Activated CD4-positive, CD25-positive, alpha-beta regulatory T cell treated with anti-CD3 and anti-CD28 coated beads, Interleukin-2, amount 50 U/mL, for 72 hours (primary cell): ENCODE results near the gene GALNT13.
"Not testable (repeated sequence)": the region's sequence is repeated elsewhere in the genome, so short reads cannot be mapped to it uniquely, and the experiment has no call there.

Experiments
- DNase-seq: peaks from one replicate; pipeline ENCODE4 v3.0.0; 2021

The GALNT13 gene

GRCh38 chr2:154437104-154437503 is 565.4 kb downstream of the GALNT13 start:
- no peak for DNase-seq

GRCh38 chr2:154439156-154439555 is 567.4 kb downstream of the GALNT13 start:
- no peak for DNase-seq

DNA sequence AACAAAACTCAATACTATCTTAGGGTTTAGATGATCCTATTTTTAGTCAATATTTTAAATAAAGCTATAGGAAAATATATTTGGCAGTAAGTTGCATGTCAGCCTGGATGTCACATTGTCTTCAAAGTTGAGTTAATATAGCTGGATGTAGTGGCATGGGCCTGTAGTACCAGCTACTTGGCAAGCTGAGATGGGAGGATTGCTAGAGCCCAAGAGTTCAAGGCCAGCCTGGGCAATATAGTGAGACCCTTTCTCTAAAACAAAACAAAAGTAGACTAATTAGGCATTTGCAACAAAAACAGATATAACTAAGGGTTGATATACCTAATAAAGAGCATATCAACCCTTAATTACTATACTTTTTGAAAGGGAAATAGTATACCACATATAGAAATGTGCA is 572.2 kb downstream of the GALNT13 start:
- no peak for DNase-seq

GRCh38 chr2:154446324-154446723 is 574.6 kb downstream of the GALNT13 start:
- no peak for DNase-seq

- DNase-seq, result no peak
Measured at GRCh38 chr2:154447727-154448418, 576.2 kb downstream of the GALNT13 start.

GRCh38 chr2:154449951-154450658 is 578.4 kb downstream of the GALNT13 start:
- DNase-seq, result no peak

DNA sequence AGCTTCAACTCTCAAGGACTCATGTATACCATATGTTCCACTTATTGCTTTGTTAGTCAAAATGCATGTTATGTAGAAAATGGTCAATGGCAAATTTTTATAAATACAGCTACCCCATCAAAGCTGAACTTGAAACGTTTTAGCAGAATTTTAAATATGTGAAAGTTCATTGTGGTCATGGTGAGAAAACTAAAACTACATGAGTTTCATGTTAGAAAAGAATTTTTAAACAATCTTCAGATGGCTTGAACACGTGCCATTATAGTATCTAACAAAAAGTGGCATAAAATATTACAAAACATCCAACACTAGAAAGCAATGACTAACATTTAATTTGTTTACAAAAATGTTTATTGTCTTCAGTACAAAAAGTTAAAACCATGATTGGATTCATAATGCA is 580.7 kb downstream of the GALNT13 start:
- DNase-seq, result no peak

GRCh38 chr2:154452906-154453493 is 581.3 kb downstream of the GALNT13 start:
- DNase-seq, result no peak

- DNase-seq, result no peak
Measured at GRCh38 chr2:154455166-154455565, 583.4 kb downstream of the GALNT13 start.

GRCh38 chr2:154455866-154456265 is 584.1 kb downstream of the GALNT13 start:
- no peak for DNase-seq

DNA sequence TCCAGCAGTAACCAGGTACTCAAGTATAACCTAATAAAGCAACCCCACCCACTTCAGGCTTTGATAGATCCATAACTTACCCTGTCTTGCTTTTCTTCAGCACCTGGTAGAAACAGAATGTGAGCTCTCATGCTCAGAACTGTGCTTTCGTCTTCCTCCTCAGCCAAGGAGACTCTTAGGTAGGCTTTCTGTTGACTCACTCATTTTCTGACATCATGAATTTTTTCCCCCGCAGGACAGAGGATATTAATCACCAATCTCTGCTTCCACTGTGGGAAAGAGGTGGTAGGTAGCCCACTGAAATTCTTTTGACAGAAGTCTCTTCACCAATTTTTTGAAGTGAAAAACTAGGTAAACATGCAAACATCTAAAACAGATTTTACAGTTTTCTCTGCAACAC is 585.6 kb downstream of the GALNT13 start:
- DNase-seq, result no peak

DNA sequence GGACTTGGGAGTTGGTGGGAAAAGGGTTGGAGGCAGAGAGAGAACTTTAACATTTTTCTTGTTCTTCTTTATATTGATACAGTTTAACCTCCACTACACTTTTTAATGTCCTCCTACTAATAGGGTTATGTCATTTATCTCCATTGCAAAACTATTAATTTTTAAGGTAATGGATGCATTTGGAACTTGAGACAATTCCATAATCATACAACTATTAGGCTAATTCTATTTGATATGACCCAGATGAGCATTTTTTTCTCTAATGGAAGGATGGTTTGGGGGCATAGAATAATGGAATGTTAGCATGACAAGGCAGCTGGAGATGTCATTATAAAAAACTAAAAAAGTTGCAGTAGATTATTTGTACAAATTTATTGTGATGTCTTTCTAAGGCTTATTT is 587.6 kb downstream of the GALNT13 start:
- no peak for DNase-seq

GRCh38 chr2:154462634-154463033 is 590.9 kb downstream of the GALNT13 start:
- no peak for DNase-seq

DNA sequence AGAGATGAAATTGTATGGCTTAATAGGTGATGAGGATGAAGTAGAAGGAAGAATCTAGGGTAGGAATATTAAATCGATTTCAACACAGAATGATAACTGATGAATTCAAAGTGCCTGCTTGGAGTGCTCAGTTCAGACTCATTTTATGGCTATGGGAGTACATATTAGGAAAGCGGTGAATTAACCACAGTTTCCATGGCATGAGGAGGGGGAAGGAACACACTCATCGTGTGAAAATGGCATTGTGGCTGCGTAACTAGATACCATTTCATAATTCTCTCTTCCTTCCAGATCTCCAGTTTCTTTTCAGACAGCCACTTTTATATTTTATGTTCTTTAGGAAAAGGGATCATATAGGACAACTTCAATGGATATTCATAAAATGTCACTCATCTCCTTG is 594.5 kb downstream of the GALNT13 start:
- DNase-seq, result no peak

- no peak for DNase-seq
Measured at GRCh38 chr2:154470376-154470775, 598.7 kb downstream of the GALNT13 start.

GRCh38 chr2:154471492-154471891 is 599.8 kb downstream of the GALNT13 start:
- not testable (repeated sequence) for DNase-seq

GRCh38 chr2:154477319-154477718 is 605.6 kb downstream of the GALNT13 start:
- DNase-seq, result no peak

- no peak for DNase-seq
Measured at GRCh38 chr2:154480521-154480920, 608.8 kb downstream of the GALNT13 start.

GRCh38 chr2:154481336-154481735 is 609.6 kb downstream of the GALNT13 start:
- no peak for DNase-seq

DNA sequence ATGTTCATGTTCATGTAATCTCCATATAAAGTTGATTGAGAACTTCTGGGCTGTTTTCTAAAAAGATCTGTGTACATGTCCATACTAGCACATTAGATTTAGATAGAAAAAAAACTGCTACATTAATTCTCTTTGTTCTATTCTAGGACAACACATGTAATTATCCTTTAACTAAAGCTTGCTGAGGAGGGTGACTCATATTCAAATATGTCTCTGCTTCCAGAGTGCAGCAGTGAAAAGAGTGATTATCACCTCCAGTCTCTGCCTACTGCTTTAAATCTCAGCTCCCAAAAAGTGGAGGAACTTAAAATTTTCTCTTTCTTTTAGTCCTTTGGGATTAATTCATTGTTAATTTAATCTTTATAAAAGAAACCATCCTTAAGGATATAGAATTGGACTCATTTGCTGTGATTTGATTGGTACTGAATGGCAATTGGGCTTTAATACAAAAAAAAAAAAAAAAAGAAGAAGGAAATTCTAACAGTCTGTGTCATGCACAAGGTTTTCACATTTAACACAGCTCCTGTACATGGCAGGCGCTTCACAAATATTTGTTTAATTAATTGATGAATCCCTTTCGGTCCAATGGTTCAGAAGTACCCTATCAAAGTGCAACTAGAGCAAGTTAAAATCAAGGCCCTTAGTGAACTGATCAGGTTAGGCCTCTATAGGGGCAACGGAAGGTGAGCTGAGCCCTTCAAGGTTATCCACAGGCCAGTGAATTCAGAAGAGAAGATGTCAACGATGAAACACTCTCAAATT is 612.8 kb downstream of the GALNT13 start:
- DNase-seq, result no peak

GRCh38 chr2:154488801-154489200 is 617.1 kb downstream of the GALNT13 start:
- no peak for DNase-seq

DNA sequence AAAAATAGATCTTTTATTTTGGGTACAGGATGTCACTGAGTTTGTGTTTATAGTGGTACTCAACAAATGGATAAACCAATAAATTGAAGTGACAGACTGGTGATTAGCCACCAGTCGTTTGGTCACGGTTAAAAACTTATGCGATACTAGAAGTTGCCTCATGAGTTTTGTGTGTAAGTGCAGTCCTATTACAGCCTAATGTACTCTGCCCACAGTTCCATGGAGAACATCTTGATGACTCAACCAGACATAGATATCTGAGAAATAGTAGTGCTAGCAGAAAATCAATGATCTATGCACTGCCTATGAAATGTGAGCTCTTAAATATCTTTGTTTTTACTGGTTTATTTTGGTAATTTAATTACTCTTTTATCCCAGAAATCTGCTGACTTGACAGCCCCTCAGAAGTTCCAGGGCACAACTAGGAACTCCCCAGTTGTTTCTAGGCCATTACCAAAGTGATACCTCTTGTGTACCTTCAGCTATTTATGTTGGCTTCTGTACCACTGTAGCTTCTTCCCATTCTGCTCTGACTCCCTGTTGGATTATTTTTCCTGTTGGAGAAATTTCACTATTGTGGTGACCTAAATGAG is 617.6 kb downstream of the GALNT13 start:
- DNase-seq, result no peak

DNA sequence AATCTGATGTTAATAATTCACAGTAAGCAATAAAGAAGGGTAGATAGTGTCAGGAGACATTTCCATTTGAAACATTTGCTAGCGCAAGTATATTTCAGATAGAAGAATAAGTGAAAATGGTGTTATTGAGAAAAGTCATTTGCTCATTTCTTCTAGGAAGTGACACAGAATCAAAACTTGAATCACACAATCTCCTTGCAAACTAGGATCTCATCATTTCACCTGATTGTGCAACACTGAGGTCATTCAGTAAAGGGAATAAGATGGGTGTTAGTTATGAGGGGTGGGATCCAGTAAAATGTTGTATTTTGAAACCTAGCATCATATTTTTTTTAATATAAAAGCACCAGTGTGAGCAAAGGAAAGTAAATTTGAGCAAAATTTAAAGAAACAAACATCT is 618.8 kb downstream of the GALNT13 start:
- no peak for DNase-seq
